HEK293 (cell line): Measurements from ENCODE around the gene TMC4.
A peak's percentile ranks its signal among the peaks of the same experiment; 100 is the strongest.

Experiments
- GLIS1 ChIP-seq: fragments of 450-650 bp; formaldehyde crosslinking; IDR thresholded peaks from 2 replicates; pipeline ENCODE4 v1.5.1; 2016; ENCODE audit warnings: missing biosample characterization, missing genetic modification characterization
- KLF10 ChIP-seq: fragments of 450-650 bp; IDR thresholded peaks from 2 replicates; pipeline ENCODE4 v1.5.1; 2018; ENCODE audit warnings: missing biosample characterization, mild to moderate bottlenecking, missing genetic modification characterization
- MZF1 ChIP-seq: fragments of 450-650 bp; formaldehyde crosslinking; IDR thresholded peaks from 2 replicates; pipeline ENCODE4 v1.5.1; 2017; ENCODE audit warnings: missing biosample characterization, missing genetic modification characterization, borderline replicate concordance
- PBX3 ChIP-seq: sonication (generic); formaldehyde crosslinking; IDR thresholded peaks from 2 replicates; pipeline ENCODE4 v1.8.1; 2022; ENCODE audit warnings: mild to moderate bottlenecking, moderate library complexity, missing genetic modification reagents
- REPIN1 ChIP-seq: fragments of 450-650 bp; formaldehyde crosslinking; IDR thresholded peaks from 2 replicates; pipeline ENCODE4 v1.5.1; 2017; ENCODE audit warnings: missing biosample characterization, missing genetic modification characterization, low read depth
- SALL2 ChIP-seq: fragments of 450-650 bp; formaldehyde crosslinking; IDR thresholded peaks from 2 replicates; pipeline ENCODE4 v1.5.0; 2017; ENCODE audit warnings: missing biosample characterization, mild to moderate bottlenecking, missing genetic modification characterization, borderline replicate concordance
- SCRT1 ChIP-seq: fragments of 450-650 bp; formaldehyde crosslinking; IDR thresholded peaks from 2 replicates; pipeline ENCODE4 v1.5.1; 2016; ENCODE audit warnings: missing biosample characterization, missing genetic modification characterization, borderline replicate concordance
- SP2 ChIP-seq: fragments of 450-650 bp; formaldehyde crosslinking; IDR thresholded peaks from 2 replicates; pipeline ENCODE4 v1.5.1; 2016; ENCODE audit warnings: missing biosample characterization, missing genetic modification characterization
- SP3 ChIP-seq: fragments of 450-650 bp; formaldehyde crosslinking; IDR thresholded peaks from 2 replicates; pipeline ENCODE4 v1.5.1; 2016; ENCODE audit warnings: missing biosample characterization, missing genetic modification characterization
- TRIM28 ChIP-seq: IDR thresholded peaks from 2 replicates; pipeline ENCODE4 v1.6.1; 2011; ENCODE audit warnings: low read length, control low read depth, borderline replicate concordance
- ZBTB10 ChIP-seq: fragments of 450-650 bp; formaldehyde crosslinking; IDR thresholded peaks from 2 replicates; pipeline ENCODE4 v1.5.1; 2016; ENCODE audit warnings: missing biosample characterization, missing genetic modification characterization
- ZBTB20 ChIP-seq: fragments of 450-650 bp; formaldehyde crosslinking; IDR thresholded peaks from 2 replicates; pipeline ENCODE4 v1.5.1; 2016; ENCODE audit warnings: missing biosample characterization, missing genetic modification characterization
- ZBTB21 ChIP-seq: fragments of 450-650 bp; formaldehyde crosslinking; IDR thresholded peaks from 2 replicates; pipeline ENCODE4 v1.5.1; 2017; ENCODE audit warnings: missing biosample characterization, missing genetic modification characterization
- ZBTB44 ChIP-seq: fragments of 450-650 bp; IDR thresholded peaks from 2 replicates; pipeline ENCODE4 v1.5.1; 2018; ENCODE audit warnings: missing biosample characterization, mild to moderate bottlenecking, missing genetic modification characterization
- ZFP41 ChIP-seq: fragments of 450-650 bp; formaldehyde crosslinking; IDR thresholded peaks from 2 replicates; pipeline ENCODE4 v1.5.1; 2016; ENCODE audit warnings: missing biosample characterization, missing genetic modification characterization, borderline replicate concordance
- ZIC2 ChIP-seq: fragments of 450-650 bp; formaldehyde crosslinking; IDR thresholded peaks from 2 replicates; pipeline ENCODE4 v1.5.1; 2016; ENCODE audit warnings: missing biosample characterization, missing genetic modification characterization
- ZNF10 ChIP-seq: fragments of 450-650 bp; formaldehyde crosslinking; IDR thresholded peaks from 2 replicates; pipeline ENCODE4 v1.5.1; 2017; ENCODE audit warnings: missing biosample characterization, missing genetic modification characterization
- ZNF114 ChIP-seq: fragments of 450-650 bp; formaldehyde crosslinking; IDR thresholded peaks from 2 replicates; pipeline ENCODE4 v1.5.0; 2017; ENCODE audit warnings: missing biosample characterization, missing genetic modification characterization
- ZNF121 ChIP-seq: fragments of 450-650 bp; formaldehyde crosslinking; IDR thresholded peaks from 2 replicates; pipeline ENCODE4 v1.5.1; 2016; ENCODE audit warnings: missing biosample characterization, missing genetic modification characterization
- ZNF140 ChIP-seq: fragments of 450-650 bp; formaldehyde crosslinking; IDR thresholded peaks from 2 replicates; pipeline ENCODE4 v1.5.1; 2016; ENCODE audit warnings: missing biosample characterization, missing genetic modification characterization
- ZNF155 ChIP-seq: fragments of 450-650 bp; formaldehyde crosslinking; IDR thresholded peaks from 2 replicates; pipeline ENCODE4 v1.5.1; 2016; ENCODE audit warnings: missing biosample characterization, missing genetic modification characterization
- ZNF239 ChIP-seq: fragments of 450-650 bp; formaldehyde crosslinking; IDR thresholded peaks from 2 replicates; pipeline ENCODE4 v1.5.1; 2016; ENCODE audit warnings: missing biosample characterization, missing genetic modification characterization
- ZNF24 ChIP-seq: fragments of 450-650 bp; formaldehyde crosslinking; IDR thresholded peaks from 2 replicates; pipeline ENCODE4 v1.5.1; 2016; ENCODE audit warnings: missing biosample characterization, missing genetic modification characterization
- ZNF398 ChIP-seq: fragments of 450-650 bp; formaldehyde crosslinking; IDR thresholded peaks from 2 replicates; pipeline ENCODE4 v1.5.1; 2017; ENCODE audit warnings: missing biosample characterization, missing genetic modification characterization
- ZNF530 ChIP-seq: fragments of 450-650 bp; formaldehyde crosslinking; IDR thresholded peaks from 2 replicates; pipeline ENCODE4 v1.5.1; 2016; ENCODE audit warnings: low read depth, missing biosample characterization, missing genetic modification characterization
- ZNF610 ChIP-seq: fragments of 450-650 bp; formaldehyde crosslinking; IDR thresholded peaks from 2 replicates; pipeline ENCODE4 v1.5.1; 2016; ENCODE audit warnings: missing biosample characterization, missing genetic modification characterization, borderline replicate concordance
- ZNF629 ChIP-seq: fragments of 450-650 bp; formaldehyde crosslinking; IDR thresholded peaks from 2 replicates; pipeline ENCODE4 v1.5.1; 2017; ENCODE audit warnings: missing biosample characterization, missing genetic modification characterization
- ZSCAN4 ChIP-seq: fragments of 450-650 bp; formaldehyde crosslinking; IDR thresholded peaks from 2 replicates; pipeline ENCODE4 v1.5.1; 2017; ENCODE audit warnings: missing biosample characterization, missing genetic modification characterization
- ZXDB ChIP-seq: fragments of 450-650 bp; formaldehyde crosslinking; IDR thresholded peaks from 2 replicates; pipeline ENCODE4 v1.5.1; 2016; ENCODE audit warnings: missing biosample characterization, missing genetic modification characterization
- TF ChIP-seq, protein P1 (sequence below): fragments of 450-650 bp; formaldehyde crosslinking; IDR thresholded peaks from 2 replicates; pipeline ENCODE4 v1.5.0; 2017; ENCODE audit warnings: missing biosample characterization, missing genetic modification characterization, borderline replicate concordance

Gene TMC4

DNA sequence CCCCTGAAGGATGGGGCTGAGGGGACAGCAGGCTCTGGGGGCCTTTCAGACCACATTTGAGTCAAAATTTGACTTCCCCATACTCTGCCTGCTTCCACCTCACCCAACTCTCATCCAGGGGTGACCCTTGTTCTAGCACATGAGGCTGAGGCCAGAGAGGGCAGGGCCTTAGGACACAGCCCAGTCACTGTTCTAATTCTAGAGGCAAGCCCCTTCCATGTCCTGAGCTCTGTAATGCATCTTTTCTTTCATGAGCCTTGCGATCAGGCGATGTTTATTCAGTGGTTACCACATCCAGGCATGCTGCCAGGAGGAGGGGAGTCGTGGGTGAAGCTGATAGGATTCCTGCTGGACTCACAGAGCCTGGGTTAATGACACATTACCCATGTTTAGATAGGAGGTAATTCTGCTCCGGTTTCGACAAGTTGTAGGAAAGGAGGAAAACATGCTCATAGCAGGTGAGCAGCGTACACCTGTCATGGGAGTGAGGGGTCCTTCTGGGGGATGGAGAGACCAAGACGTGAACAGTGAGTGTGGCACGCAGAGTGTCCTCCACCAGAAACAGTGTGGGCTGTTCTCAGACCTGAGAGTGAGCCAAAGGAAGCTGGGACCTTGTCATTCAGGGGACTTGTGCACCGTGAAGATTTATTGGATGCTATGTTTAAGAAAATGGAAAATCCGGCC is 37.0 kb upstream of the TMC4 start (continued):
- TF ChIP-seq ZSCAN4 (tag by site-specific recombination) (no peak), ZBTB20 (tag by site-specific recombination) (peak; percentile 95), SALL2 (no peak), TRIM28 (no peak; the same call in none of the 2 replicates), ZBTB21 (no peak), ZNF155 (tag by site-specific recombination) (no peak), ZFP41 (tag by site-specific recombination) (no peak), ZNF398 (no peak), SP3 (tag by site-specific recombination) (no peak), ZNF629 (peak; percentile 66), ZNF24 (tag by site-specific recombination) (no peak), ZNF10 (peak; percentile 26; the same call in 1 of the 2 replicates), KLF10 (tag by site-specific recombination) (peak; percentile 49; the same call in 1 of the 2 replicates), ZNF140 (tag by site-specific recombination) (0 out of 2 replicates have a peak, but pooled peaks have one; percentile 41), PBX3 (CRISPR knock-in tag) (no peak), ZNF239 (tag by site-specific recombination) (no peak), SP2 (no peak), ZIC2 (tag by site-specific recombination) (no peak), ZBTB10 (tag by site-specific recombination) (no peak), ZNF610 (tag by site-specific recombination) (no peak), ZXDB (tag by site-specific recombination) (peak; percentile 73; the same call in 1 of the 2 replicates), REPIN1 (tag by site-specific recombination) (no peak), ZNF121 (tag by site-specific recombination) (no peak), ZBTB44 (peak; percentile 55; the same call in 1 of the 2 replicates), MZF1 (tag by site-specific recombination) (peak; percentile 47; the same call in 1 of the 2 replicates), ZNF114 (tag by site-specific recombination) (no peak), SCRT1 (0 out of 2 replicates have a peak, but pooled peaks have one; percentile 38), GLIS1 (tag by site-specific recombination) (no peak), ZNF530 (tag by site-specific recombination) (no peak)
- TF ChIP-seq, protein P1, sequence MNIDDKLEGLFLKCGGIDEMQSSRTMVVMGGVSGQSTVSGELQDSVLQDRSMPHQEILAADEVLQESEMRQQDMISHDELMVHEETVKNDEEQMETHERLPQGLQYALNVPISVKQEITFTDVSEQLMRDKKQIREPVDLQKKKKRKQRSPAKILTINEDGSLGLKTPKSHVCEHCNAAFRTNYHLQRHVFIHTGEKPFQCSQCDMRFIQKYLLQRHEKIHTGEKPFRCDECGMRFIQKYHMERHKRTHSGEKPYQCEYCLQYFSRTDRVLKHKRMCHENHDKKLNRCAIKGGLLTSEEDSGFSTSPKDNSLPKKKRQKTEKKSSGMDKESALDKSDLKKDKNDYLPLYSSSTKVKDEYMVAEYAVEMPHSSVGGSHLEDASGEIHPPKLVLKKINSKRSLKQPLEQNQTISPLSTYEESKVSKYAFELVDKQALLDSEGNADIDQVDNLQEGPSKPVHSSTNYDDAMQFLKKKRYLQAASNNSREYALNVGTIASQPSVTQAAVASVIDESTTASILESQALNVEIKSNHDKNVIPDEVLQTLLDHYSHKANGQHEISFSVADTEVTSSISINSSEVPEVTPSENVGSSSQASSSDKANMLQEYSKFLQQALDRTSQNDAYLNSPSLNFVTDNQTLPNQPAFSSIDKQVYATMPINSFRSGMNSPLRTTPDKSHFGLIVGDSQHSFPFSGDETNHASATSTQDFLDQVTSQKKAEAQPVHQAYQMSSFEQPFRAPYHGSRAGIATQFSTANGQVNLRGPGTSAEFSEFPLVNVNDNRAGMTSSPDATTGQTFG (tag by site-specific recombination), result no peak
